ENCODE data around the gene CLEC3A.
A peak's percentile ranks its signal among the peaks of the same experiment; 100 is the strongest.

CLEC3A gene

GRCh38 chr16:77995843-77996455 lies 26.4 kb upstream of the CLEC3A start:
- no peak overlapping the region for H3K4me3 ChIP-seq (replicated peaks; ENCODE audit: low read depth, low read length)
- no peak for TF ChIP-seq CTCF (IDR thresholded peaks at IDR 0.05; ENCODE audit: insufficient read depth, low read length, poor library complexity, severe bottlenecking)
- DNase-seq (ENCODE audit: extremely low read depth, insufficient read length), result no peak
- no peaks in the 10 kb centered on the region for H3K27me3 ChIP-seq (replicated peaks; ENCODE audit: control insufficient read depth, insufficient read depth, low read length)
- H3K36me3 ChIP-seq (ENCODE audit: control insufficient read depth, insufficient read depth, low read length), result no peaks in the 10 kb centered on the region

- no peak for DNase-seq (ENCODE audit: extremely low read depth, insufficient read length)
- Histone ChIP-seq H3K27me3 (replicated peaks; ENCODE audit: control insufficient read depth, insufficient read depth, low read length) (no peaks in the 10 kb centered on the region), H3K36me3 (ENCODE audit: control insufficient read depth, insufficient read depth, low read length) (no peaks in the 10 kb centered on the region), H3K4me3 (replicated peaks; ENCODE audit: low read depth, low read length) (no peak overlapping the region)
- TF ChIP-seq CTCF (IDR thresholded peaks at IDR 0.05; ENCODE audit: insufficient read depth, low read length, poor library complexity, severe bottlenecking), result no peak
Measured at GRCh38 chr16:77998350-77999023, 23.9 kb upstream of the CLEC3A start.

- Histone ChIP-seq H3K27me3 (replicated peaks; ENCODE audit: control insufficient read depth, insufficient read depth, low read length) (no peaks in the 10 kb centered on the region), H3K36me3 (ENCODE audit: control insufficient read depth, insufficient read depth, low read length) (no peaks in the 10 kb centered on the region), H3K4me3 (replicated peaks; ENCODE audit: low read depth, low read length) (no peak overlapping the region)
- no peak for DNase-seq (ENCODE audit: extremely low read depth, insufficient read length)
- TF ChIP-seq CTCF (IDR thresholded peaks at IDR 0.05; ENCODE audit: insufficient read depth, low read length, poor library complexity, severe bottlenecking), result no peak
Measured at GRCh38 chr16:78001451-78002025, 20.8 kb upstream of the CLEC3A start.

GRCh38 chr16:78002915-78003538 lies 19.3 kb upstream of the CLEC3A start:
- peak; percentile 90 for TF ChIP-seq CTCF (IDR thresholded peaks at IDR 0.05; ENCODE audit: insufficient read depth, low read length, poor library complexity, severe bottlenecking)
- H3K4me3 ChIP-seq (replicated peaks; ENCODE audit: low read depth, low read length), result no peak overlapping the region
- H3K27me3 ChIP-seq (replicated peaks; ENCODE audit: control insufficient read depth, insufficient read depth, low read length), result no peaks in the 10 kb centered on the region; the same call in 1 of the 2 replicates
- peak; percentile 57 for DNase-seq (ENCODE audit: extremely low read depth, insufficient read length)
- no peaks in the 10 kb centered on the region for H3K36me3 ChIP-seq (ENCODE audit: control insufficient read depth, insufficient read depth, low read length)

GRCh38 chr16:78004517-78004916 lies 17.8 kb upstream of the CLEC3A start:
- Histone ChIP-seq H3K36me3 (ENCODE audit: control insufficient read depth, insufficient read depth, low read length) (no peaks in the 10 kb centered on the region), H3K27me3 (replicated peaks; ENCODE audit: control insufficient read depth, insufficient read depth, low read length) (no peaks in the 10 kb centered on the region; the same call in 1 of the 2 replicates), H3K4me3 (replicated peaks; ENCODE audit: low read depth, low read length) (no peak overlapping the region)
- TF ChIP-seq CTCF (IDR thresholded peaks at IDR 0.05; ENCODE audit: insufficient read depth, low read length, poor library complexity, severe bottlenecking), result no peak
- DNase-seq (ENCODE audit: extremely low read depth, insufficient read length), result no peak
